GM18526 (cell line): ENCODE measurements around the gene LRRC8D.

Source experiments
- POLR2A ChIP-seq: IDR thresholded peaks from 3 replicates; pipeline ENCODE4 v1.6.1; 2011; ENCODE audit not compliant: insufficient read length; ENCODE audit errors: extremely low read depth

Gene LRRC8D

DNA sequence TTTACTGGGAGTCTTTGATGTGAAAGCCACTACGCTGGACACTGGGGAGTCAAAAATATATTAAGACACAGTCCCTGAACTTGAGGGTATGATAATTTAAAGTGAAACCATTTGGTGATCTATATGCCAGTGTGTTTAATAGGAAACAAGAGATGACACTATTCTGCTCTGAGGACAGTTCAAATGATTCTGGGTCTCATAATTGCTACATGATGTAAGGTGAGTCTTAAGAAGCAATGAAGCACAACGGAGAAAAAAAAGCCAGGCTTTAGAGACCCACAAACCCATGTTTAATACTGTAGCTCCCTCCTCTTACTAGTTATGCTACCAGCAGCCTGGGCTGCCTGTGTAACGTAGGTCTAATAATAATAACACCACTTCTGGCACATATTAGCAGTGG is 14.2 kb upstream of the LRRC8D start:
- no peak for TF ChIP-seq POLR2A

DNA sequence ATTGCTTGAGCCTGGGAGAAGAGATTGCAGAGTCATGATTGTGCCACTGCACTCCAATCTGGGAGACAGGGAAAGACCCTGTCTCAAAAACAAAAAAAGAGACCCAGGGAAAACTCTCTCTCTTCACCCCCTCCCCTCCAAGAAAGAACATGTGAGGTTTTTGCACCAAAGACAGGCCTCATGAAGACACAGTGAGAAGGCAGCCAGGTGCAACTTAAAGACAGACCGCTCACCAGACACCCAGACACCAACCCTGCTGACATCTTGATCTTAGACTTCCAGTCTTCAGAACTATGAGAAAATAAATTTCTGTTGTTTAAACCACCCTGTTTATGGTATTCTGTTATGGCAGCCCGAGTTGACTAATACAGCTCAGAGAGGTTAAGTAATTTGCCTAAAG is 13.3 kb upstream of the LRRC8D start:
- TF ChIP-seq POLR2A: no peak

DNA sequence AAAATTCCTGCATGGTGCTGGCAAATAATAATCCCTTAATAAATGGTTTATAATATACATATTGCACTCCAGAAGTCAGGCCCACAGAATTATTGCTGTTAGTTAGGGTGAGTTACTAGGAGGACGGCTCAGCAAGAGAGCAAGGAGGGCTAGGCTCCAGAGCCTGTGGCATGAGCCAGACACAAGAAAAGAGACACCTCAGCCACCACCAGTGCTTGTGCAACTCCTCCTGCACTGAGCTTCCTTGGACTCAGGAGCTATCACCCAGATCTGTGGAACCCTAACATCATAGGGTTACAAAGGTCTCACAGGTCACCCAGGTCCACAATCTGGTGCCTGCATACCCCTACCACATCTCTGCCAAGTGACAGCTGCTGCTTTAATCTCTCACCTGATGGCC is 12.8 kb upstream of the LRRC8D start:
- no peak for TF ChIP-seq POLR2A

DNA sequence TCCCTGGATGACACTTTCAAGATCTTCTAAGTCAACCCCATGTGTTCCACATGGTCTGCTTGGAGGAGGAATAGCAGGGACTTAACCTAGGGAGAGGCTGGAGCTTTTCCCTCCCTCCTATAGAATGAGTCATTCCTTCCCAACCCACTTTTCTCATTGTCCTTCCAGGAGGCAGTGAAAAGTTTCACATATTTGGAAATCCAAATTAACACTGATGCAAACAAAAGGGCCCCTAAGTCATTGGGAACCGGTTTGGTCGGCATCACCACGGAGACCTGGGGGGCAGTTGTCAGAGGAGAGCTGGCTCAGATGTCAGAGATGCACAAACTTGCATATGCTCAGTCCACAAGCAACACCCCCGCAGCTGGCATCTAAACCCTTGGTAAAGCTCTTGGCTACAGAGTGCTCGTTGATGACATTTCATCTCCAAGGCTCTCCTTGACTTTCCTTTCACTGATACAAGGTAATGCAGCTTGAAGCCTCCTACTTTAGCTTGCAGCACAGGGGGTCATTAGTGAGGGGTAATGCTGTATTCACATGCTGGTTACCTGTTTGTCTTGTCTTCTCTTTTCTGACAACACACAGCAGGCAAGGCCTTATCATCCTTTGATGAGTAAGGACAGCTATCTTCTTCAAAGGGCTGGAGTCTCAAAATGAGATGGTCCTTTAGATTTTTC is 12.3 kb upstream of the LRRC8D start:
- no peak for TF ChIP-seq POLR2A

DNA sequence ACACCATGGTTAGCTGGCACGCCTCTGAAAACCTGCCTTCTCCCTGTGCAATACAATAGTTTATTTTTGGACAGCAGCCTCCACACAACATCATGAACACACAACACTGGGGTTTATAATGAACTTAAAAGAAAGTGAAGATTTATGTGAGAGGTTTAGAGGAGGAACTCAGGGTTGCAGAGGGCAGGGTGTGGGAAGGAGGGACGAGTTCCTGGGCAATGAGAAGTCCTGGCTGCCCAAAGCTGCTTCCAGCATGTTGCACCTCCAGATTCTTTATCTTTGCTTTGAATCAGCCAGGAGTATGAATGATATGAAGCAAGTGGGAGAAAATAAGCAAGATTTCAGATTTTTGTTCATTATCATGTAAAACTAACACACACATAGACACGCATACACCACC is 11.3 kb upstream of the LRRC8D start:
- TF ChIP-seq POLR2A: no peak

DNA sequence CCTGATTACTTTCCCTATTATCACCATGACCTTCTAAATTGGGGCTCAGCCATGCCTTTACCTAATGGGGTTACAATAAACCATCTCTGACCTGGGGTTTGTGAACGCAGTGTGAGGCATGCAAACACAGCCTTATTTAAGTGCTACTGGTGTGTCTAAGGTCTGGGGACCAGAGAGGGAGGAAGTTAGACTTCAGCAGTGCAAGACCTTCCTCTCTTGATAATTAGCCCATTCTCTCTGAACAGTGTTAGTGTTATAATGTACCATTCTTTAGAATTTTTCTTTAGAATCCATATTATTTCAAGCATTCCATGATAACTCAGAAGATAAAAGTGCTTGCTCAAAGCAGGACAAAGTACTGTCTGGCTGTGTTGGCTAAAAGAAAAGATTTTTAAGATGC is 10.5 kb upstream of the LRRC8D start:
- no peak for TF ChIP-seq POLR2A

DNA sequence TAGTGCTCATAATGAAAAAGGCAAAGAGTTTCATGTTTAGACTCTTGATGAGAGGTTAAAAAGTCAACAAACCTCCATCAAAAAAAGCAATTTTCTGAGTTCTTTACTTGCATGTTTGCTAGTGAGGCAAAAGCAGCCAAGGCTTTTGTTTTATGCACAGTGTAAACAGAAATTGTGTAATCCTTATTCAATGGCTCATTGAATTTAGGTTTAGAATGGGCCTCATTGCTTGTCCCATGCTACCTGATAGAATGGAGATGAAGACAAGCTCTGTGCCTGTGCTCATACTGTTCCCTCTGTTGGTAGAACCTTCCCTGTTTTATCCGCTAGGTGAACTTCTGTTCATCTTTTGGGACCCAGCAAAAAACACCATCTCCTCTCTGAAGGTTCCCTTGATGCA is 10.0 kb upstream of the LRRC8D start:
- no peak for TF ChIP-seq POLR2A

DNA sequence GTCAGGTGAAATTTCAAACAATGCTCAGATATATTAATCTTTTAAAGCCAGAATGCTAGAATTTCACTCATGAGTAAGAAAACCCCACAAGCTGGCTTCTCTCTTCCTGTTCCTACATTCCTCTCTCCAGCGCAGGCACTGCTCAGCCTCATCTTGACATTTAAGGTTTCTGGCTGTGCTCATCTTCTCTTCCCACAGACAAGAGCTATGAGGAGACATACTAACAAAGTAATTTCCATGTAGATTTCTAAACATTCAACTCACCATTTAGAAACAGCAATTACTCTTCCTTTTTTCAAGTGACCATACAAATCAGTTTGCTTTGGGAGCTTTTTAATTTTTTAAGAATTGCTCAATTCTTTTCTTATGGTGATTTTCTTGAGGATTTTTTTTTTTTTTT is 7.8 kb upstream of the LRRC8D start:
- no peak for TF ChIP-seq POLR2A

DNA sequence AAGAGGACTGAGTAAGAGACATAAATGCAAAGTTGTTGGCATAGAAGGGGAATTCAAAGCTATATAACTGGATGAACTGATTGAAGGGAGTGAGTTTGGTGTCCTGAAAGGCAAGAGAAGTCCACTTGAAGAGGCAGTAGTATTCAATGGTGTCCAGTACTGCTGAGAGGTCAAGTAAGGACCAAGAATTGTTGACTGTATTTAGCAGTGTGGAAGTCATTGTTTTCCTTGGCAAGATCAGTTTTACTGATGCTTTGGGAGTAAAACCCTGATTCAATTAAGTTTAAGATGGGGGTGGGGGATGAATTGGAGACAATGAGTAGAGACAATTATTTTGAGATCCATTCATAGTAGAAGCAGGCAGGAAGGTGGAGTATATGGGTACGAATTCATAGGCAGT is 5.8 kb upstream of the LRRC8D start:
- TF ChIP-seq POLR2A: no peak

DNA sequence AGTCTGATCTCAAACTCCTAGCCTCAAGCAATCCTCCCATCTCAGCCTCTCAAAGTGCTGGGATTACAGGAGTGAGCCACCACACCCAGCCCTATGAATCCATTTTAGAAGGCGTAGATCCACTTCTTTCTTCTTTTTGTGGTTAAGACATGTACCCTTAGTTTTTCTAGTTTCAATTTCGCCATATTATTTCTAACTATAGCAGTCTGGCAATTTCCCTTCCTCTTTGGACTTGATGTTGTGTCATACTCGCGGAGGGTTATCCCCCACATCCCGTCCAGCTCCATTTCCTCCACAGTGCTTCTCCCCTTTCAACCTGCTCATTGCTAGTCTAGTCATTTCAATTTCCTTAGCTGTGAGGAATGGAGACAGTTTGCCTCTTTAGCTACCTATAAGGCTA is 5.2 kb upstream of the LRRC8D start:
- no peak for TF ChIP-seq POLR2A

DNA sequence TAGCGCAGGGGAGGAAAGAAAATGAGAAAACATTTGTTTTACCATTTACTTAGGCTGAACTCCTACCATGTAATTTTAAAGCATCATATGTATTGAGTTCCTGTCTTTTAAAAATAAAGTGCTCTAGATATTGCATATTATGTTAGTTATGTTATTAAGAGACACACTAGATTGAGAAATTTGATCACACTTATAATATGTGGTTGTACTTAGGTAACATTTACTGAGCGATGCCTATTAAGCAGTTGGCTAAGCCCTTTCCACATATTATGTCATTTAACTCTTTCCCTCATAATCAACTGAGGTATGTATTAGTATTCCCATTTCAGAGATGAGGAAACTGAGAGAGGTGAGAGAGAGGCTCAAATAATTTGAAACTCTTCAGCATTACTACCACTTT is 4.5 kb upstream of the LRRC8D start:
- TF ChIP-seq POLR2A: no peak

DNA sequence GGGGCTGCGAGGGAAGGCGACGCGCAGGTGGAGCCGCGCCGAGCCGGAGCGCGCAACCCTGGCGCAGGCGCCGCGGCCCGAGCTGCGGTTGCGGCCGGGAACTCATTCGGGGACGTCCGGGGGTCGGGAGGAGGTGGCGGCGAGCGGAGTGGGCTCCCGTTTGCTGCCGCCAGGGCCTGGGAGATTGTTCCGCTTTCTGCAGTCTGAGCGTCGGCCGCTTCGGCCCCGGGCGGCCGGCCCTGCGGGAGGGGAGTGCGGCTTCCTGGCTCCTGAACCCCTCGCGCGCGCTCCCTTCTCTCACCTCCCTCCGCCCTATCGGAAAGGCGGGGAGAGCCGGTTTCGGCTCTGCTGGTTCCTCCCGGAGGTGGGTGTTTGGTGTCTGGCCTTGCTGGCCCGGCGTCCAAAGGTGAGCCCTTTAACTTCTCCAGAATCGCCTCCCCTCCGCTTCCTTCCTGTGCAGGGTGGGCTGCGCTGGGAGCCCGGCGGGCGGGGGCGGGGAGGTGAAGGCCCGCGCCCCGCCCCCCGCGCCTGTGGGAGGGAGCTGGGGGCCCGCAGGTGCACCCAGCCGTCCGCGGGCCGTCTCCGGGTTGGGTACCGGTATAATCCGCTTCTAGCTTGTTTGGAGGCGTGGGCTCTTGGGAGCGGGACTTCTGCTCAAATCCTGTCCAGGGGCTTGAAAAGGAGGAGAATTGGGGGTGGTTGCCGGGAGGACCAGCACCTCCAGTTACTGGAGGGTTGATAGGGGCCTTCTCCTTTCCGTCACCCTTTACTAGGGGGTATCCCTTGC is 683 bp downstream of the LRRC8D start:
- peak; percentile 45 for TF ChIP-seq POLR2A

DNA sequence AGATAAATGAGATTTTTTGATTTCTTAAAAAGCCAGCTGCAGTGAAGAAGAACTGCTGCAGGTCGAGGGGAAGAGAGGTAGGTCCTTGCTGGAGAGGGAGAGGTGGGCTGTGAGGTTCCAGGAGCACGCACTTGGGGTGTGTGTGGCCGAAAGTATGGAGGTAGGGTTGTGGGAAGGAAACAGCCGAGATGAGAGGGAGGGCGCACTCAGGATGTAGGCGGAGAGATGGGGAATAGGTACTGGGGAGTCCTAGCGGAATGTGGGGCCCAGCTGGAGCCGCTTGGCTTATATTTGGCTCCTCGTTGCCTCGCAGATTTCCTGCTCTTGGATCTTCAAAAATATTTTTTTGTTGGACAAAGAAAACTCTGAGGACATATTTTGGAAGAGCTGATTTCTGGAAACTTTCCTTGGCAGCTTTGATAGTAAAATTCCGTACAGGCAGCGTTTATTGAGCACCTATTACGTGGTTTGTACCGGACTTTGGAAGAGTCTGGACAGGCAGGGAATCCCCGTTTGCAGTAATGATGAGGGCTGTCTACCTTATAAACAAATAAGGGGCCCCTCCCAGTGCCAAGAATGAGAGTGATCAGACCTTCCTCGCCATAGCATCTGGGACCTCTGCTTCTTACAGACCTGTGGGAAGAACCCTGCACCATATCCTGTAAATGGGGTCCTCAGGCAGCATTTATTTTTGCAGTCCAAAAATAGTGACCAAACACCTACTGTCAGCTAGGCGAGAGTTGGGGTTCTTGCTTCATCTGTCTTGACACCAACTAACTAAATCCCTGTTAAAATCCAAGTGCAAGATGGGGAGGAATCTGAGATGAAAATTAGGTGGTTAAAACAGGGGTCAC is 1.5 kb downstream of the LRRC8D start:
- no peak for TF ChIP-seq POLR2A

DNA sequence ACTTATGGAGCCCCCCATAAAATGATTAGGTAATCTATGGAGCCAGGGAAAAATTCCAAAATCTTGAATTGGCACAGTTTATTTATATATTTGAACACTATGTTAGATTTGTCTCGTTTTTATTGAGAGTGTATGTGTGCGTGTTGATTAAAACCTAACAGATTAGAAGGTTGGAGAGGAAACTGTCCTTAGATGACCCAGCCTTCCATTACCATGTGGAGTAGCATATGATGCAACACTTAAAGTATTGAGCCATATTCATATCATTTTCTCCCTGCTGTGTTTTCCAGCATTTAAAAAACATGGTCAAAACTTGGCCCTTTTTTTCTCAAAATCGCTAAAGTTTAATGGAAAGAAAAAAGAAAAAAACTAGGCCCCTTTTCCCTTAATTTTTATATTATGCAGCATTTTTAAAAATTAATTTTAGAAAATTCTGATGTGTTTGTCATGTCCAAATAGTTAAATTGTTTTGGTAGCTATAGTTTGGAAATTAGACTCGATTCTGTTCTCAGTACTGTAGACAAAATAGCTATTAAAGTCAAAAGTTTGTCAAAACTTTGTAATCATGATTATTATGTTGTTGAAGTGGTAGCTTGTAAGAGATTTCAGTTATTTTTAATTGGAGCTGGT is 2.3 kb downstream of the LRRC8D start:
- TF ChIP-seq POLR2A: no peak

DNA sequence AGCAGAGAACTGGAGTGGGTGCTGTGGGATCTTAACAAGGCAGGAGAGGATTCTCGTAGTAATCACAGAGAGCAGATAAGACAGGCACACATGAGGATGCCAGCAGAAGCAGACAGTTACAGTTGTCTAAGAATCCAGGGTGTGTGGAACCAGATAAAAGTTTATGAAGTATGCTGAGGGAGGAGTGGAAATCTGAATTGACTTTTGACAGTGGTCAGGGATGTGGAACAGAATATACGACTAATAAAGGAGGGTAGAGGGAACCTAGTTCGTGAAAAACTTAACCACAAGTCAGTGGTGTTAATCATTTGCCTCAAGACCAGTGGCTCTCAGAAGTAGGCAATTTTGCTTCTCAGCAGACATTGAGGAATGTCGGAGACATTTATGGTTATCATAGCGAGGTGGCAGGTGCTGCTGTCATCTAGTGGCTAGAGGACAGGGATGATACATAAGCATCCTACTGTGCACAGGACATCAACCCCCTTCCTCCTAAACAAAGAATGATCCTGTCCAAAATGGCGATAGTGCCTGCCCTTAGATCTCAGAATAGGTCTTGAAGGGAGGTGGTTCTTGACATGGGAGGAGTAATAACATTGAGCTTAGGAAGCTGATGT is 3.0 kb downstream of the LRRC8D start:
- TF ChIP-seq POLR2A: no peak
